Measurements from ENCODE around the gene SENP2.
"Not testable (repeated sequence)": the region's sequence is repeated elsewhere in the genome, so short reads cannot be mapped to it uniquely, and the experiment has no call there.

Gene SENP2

DNA sequence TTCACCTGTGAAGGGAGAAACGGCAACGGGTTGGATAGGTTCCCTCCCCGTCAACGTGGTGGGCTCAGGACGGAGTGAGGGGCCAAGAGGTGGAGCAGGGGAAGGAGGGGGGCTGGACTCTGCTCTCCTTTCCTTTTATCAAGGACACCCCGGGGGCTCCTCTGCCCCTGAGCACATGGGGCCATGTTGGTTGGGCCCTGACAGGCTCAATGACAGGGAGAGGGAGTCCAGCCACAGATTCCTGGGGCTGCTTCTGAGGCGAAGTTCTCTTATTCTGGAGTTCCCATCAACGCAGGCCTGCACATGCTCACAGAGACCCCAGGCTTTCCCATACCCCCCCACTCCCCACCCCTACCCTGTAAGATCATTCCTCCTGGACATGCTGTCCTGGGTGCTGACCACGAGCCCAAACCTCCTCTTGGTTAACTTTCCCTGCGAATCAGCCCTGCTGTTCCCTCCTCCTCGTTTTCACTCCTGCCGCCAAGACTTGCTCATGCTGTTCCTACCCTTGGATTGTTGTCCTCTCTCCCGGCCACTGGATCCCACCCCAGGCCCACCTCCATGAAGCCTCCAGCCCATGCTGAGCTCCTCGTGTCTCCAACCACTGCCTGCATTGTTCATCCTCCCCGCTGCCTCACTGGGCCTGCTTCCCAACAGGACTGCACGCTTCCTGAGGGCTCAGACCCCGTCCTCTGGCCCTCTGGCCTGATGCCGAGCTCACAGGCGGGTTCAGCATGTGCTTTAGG, 61.2 kb downstream of the SENP2 start:
- DNase-seq (ENCODE audit: low read depth): no peak

- no peak for DNase-seq (ENCODE audit: low read depth)
These were observed 61.8 kb downstream of the SENP2 start for GRCh38 chr3:185647880-185648210.

DNA sequence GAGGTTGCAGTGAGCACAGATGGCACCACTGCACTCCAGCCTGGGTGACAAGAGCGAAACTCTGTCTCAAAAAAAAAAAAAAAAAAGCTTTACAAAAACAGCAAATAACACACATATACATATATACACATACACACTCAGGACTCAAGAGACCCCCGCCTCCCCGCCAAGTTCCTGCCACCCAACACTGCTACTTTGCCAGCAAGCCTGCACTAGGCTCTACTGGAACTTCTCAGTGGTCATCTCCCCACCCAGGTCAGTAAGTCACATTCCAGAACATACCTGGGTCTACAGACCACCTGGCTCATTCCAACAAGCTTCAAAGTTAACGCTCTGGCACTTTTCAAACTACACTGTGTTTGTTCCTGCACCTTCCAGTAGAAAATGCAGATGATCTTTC, 62.3 kb downstream of the SENP2 start:
- no peak for DNase-seq (ENCODE audit: low read depth)

GRCh38 chr3:185649414-185649813, 63.3 kb downstream of the SENP2 start:
- DNase-seq (ENCODE audit: low read depth): peak; percentile 33

GRCh38 chr3:185651971-185652370, 65.9 kb downstream of the SENP2 start:
- no peak for DNase-seq (ENCODE audit: low read depth)

DNA sequence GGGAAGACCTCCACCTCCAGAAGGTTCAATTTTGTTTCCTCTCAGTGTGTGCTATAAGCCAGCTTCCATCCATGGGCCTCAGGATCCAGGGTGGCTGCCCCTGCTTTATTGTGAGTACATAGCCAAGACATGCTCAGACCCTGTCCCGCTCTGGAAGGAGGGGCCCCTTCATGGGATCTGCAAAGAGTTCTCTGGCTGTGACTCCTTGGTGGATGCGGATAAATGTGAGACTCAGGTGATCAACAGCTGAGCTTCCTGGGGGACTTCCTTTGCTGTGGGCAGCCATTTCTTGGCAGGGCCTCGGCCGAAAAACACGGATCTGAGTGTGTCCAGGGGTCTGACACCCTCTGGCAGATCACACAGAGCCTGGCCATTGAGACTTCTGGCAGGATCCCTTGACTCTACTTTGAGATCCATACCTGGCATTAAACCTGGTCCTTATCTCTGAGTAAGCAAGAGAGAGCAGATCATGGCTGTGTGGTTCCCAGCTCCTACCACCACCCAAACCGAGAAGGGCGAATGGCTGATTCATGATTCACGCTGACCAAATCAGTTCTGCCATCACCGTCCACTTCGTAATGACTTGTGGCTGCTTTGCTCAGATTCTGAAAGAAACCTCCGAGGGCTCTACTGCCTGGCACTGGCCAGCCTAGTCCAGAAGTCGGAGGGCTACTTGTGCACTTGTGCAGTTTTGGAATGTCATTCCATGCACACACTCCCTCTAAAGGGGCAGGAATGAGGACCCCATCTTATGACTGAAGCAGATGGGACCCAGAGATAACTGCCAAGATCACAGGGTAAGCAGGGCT, 68.1 kb downstream of the SENP2 start:
- no peak for DNase-seq (ENCODE audit: low read depth)

DNA sequence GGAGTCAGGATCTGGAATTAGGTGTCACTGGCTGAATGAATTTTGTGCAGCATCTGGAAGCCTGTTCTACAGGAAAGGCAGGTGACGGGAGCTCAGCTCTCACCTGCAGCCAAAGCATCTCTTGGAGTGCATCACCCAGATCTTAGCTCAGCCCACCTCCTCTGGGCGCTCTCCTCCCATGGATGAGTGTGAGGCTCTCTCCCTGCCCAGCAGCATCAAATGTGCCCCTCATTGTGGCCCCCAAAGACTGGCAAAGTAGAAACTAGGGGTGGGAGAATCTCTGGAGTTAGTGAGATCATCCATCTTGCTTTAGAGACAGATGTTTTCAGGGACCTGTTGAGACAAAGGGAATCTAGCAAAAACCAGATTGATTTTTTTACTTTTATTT, 68.7 kb downstream of the SENP2 start:
- DNase-seq (ENCODE audit: low read depth): no peak

- no peak for DNase-seq (ENCODE audit: low read depth)
These were observed 69.6 kb downstream of the SENP2 start for GRCh38 chr3:185655426-185656320.

DNA sequence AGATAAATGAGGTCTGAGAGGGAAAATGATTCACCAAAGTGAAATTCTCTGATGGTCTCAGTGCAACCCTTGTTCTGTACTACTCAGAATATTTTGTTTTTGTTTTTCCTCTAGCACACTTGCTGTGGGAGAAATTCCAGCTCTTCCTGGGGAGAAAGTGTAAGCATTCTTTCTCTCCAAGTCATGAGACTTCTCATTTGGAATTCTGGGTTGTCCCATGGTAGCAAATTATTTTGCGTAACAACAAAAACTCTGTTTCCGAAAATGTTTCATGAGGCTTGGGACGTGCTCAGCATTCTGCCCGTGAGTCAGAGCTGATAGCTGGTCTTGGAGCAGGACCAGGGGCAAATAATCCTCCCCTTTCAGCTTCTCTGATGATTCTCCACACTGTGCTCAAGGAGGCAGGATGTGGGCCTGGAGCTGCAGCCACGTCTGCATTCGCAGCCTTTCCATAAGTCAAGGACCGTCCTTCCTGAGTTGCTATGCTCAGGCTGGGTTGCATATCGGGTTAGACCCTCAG, 70.3 kb downstream of the SENP2 start:
- peak; percentile 98 for DNase-seq (ENCODE audit: low read depth)

- no peak for DNase-seq (ENCODE audit: low read depth)
These were observed 71.1 kb downstream of the SENP2 start for GRCh38 chr3:185657211-185657610.

DNA sequence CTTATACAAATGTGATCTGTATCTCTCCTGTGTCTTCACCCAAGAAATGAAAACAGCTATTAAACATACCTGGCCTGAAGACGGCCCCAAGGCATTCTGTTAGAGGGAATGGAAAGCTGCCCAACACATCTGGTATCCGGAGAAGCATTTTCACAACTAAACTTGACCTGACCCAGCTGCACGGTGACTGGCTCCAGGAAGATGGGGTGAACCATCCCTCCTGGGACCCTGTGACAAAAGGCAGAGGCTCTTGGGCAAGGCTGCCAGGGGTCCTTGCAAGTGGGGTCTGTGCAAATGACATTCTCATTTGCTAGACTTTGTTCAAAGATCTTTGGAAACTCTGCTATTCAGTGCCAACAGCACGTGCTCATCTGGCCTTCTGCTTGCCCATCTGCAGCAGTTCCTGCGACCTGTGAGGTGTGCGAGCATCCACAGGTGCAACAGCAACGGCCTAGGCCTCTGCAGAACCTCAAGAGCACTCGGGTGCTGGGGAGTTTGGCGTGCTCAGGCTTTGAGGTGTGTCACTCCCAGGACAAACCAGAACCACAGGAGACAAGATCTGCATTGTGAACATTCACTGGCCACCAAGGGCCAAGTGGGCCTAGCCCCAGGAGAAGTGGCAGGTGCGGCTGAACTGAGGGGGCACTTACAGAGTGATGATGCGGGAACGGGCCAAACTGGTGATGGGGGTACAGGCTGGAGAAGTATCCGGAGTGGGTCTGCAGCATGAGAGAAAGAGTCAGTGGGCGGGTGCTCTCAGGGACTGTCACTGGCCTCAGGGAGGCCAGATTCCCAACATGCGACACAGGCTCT, 71.8 kb downstream of the SENP2 start:
- no peak for DNase-seq (ENCODE audit: low read depth)

DNA sequence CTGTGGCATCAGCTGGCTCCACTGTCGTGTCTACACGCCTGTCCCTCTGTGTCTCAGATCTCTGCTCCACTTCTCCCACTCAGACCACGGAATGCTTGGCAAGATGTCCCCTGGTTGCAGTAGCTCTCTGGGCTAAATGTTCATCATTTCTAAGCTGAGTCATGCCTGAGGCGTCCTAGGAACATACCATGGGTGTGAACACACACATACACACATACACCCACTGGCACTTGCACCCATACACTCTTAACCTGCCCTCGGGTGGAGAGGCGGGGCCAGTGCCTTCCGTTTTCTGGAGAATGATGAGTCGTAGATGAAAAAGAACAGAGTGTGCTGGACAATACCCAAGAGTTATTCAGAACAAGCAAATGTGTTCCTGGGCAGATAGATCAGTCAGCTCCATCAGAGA, 72.4 kb downstream of the SENP2 start:
- peak; percentile 98 for DNase-seq (ENCODE audit: low read depth)

- no peak for DNase-seq (ENCODE audit: low read depth)
These were observed 72.8 kb downstream of the SENP2 start for GRCh38 chr3:185658943-185659342.

DNA sequence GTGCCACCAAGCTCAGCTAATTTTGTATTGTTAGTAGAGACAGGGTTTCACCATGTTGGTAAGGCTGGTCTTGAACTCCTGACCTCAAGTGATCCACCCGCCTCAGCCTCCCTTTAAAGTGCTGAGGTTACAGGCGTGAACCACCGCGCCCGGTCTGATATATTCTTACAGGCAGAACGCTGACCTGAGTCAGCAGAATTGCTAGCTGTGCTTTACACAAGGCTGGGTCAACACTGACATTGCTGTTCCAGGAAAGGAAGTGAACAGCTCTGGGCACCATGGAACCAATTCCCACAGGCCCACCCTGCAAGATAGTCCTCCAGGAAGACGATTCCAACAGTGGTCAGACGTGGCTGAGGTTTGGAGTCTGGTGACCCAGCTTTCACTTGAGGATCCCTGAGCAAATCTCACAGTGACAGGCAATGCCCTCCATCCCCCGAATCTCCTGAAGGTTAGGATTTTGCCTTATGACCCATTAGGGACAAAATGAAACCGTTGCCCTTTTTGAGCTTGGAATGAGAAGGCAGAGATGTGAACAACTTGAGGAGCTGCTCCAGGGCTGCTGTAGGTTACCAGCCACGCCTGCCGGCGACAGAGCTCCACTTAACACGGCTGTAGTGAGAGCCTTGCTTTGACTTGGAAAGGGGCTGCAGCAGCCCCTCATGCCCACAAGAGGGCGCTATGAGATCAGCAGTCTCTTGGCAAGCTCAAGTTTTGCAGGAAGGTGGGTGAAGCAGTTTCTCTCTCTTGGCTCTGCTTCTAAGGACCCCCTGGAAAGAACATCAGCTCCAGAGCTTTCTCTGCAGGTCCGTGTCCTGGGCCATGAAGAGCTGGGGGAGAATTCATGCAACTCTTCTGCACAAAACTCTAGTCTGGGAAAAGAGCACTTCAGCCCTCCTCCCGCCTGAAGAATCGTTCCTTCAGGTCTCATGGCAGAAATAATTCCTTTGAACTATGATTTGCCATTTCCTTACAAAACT, 74.1 kb downstream of the SENP2 start:
- DNase-seq (ENCODE audit: low read depth): peak; percentile 84

GRCh38 chr3:185661296-185661695, 75.2 kb downstream of the SENP2 start:
- not testable (repeated sequence) for DNase-seq (ENCODE audit: low read depth)

DNA sequence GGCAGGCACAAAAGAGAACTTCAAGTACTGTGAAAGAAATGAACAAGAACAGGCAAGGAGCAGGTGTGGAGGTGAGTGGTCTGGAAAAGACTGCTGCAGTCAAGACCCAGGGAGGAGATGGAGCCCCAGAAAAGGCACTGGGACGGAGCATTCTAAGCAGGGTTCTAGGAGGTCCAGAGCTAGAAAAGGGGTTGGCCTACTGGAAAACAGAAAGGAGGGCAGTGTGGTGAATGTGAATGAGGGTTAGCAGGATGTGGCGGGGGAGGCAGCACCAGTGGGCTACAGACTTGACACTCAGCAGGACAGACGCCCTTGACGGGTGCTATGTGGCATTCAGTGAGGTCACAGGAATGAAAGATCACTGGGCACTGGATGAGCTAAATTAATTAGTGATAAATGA, 75.7 kb downstream of the SENP2 start:
- DNase-seq (ENCODE audit: low read depth): no peak

GRCh38 chr3:185663929-185664328, 77.8 kb downstream of the SENP2 start:
- DNase-seq (ENCODE audit: low read depth): no peak

DNA sequence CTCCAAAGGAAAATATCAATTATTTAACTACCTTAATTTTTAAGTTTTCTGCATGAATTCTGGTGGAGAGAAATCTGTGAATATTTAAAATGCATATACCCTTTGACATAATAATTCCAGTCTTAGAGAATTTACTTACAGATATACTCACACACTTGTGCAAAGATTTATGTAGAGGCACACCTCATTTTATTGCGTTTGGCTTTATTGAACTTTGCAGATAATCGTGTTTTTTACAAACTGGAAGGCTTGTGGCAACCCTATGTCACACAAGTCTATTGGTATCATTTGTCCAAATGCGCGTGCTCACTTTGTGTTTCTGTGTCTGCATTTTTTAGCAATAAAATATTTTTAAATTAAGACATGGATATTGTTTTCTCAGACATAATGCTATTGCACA, 81.5 kb downstream of the SENP2 start:
- DNase-seq (ENCODE audit: low read depth): no peak

DNA sequence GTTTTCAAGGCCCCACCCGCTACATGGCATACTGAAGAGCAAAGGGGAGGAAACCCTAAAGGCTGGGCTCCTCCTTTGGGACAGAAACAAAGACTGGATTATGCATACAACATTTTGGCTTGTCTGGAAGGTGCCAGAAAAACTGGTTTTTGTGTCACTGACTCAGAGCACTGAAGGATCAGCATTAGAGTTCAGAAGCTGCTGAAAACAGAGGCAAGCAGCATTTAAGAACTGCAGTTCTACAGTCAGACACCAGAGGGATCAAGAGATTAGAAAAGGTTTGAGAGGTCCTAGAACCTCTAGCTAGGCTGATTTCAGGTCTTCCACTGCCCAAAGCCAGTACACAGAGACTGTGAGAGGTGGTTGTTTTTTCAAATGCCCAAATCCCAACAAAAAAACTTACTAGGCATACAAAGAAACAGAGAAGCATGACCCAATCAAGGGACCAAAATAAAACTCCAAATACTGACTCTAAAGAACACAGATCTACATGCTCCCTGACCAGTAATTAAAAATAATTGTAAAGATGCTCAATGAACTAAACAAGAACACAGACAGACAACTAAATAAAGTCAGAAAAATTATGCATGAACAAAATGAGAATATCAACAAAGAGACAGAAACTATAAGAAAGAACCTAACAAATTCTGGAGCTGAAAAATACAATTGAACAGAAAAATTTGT, 91.2 kb downstream of the SENP2 start:
- peak; percentile 88 for DNase-seq (ENCODE audit: low read depth)

DNA sequence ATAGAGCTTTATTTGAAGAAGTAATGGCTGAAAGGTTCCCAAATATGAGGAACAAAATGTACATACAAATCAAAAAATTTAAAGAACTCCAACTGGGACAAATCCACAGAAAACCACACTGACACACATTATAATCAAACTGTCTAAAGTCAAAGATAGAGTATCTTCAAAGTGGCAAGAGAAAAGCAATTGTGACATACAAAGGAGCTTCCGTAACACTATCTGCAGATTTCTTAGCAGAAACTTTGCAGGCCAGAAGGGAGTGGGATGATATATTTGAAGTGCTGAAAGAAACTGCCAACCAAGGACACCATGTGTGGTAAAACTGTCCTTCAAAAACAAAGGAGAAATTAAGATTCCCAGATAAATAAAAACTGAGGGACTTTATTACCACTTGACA, 91.9 kb downstream of the SENP2 start:
- no peak for DNase-seq (ENCODE audit: low read depth)
